Measurements from ENCODE around the gene BBX.
A peak's percentile ranks its signal among the peaks of the same experiment; 100 is the strongest.

The BBX gene

GRCh38 chr3:107598926-107599771, 76.4 kb downstream of the BBX start:
- Mint-ChIP-seq H3K36me3 (peaks cover 15 to 17% of the 10 kb centered on the region in 2 donors), H3K4me1 (peaks cover 21 to 56% of the 10 kb centered on the region in 2 donors), H3K4me3 (peak overlapping the region; percentile 86 to 87), H3K27me3 (no peaks in the 10 kb centered on the region), H3K9me3 (peaks cover 0 to 4% of the 10 kb centered on the region in 2 donors), H3K27ac (peak overlapping the region; percentile 96)
- peak; percentile 95 for ATAC-seq (replicated peaks)
- peak; percentile 42 for DNase-seq

- Mint-ChIP-seq H3K27ac (peak overlapping the region; percentile 96), H3K4me3 (peak overlapping the region; percentile 86 to 87), H3K4me1 (peaks cover 19 to 58% of the 10 kb centered on the region in 2 donors), H3K27me3 (no peaks in the 10 kb centered on the region), H3K9me3 (peaks cover 0 to 4% of the 10 kb centered on the region in 2 donors), H3K36me3 (peaks cover 15 to 17% of the 10 kb centered on the region in 2 donors)
- DNase-seq (no peak), ATAC-seq (replicated peaks) (no peak)
These were observed 77.0 kb downstream of the BBX start for GRCh38 chr3:107599772-107600145.

DNA sequence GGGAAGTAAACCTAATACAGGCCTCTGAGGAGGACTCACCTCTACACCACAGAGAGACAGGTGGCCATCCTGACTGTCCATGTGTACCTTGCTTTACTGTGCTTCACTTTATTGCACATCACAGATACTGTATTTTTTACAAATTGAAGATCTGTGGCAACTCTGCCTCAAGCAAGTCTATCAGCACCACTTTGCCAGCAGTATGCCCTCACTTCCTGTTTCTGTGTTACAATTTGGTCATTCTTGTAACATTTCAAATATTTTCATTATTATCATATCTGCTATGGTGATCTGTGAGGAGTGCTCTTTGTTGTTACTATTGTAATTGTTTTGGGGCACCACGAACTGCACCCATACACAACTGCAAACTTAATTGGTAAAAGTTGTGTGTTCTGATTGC, 78.0 kb downstream of the BBX start:
- no peaks in the 10 kb centered on the region for H3K27me3 Mint-ChIP-seq
- peaks cover 20 to 58% of the 10 kb centered on the region in 2 donors for H3K4me1 Mint-ChIP-seq
- DNase-seq (no peak), ATAC-seq (replicated peaks) (peak in 1 of 2 donors; percentile 25)
- peak overlapping the region in 1 of 2 donors; percentile 17 for H3K4me3 Mint-ChIP-seq
- H3K36me3 Mint-ChIP-seq = peaks cover 15 to 17% of the 10 kb centered on the region in 2 donors
- H3K27ac Mint-ChIP-seq = peak overlapping the region; percentile 80
- peaks cover 0 to 4% of the 10 kb centered on the region in 2 donors for H3K9me3 Mint-ChIP-seq

DNA sequence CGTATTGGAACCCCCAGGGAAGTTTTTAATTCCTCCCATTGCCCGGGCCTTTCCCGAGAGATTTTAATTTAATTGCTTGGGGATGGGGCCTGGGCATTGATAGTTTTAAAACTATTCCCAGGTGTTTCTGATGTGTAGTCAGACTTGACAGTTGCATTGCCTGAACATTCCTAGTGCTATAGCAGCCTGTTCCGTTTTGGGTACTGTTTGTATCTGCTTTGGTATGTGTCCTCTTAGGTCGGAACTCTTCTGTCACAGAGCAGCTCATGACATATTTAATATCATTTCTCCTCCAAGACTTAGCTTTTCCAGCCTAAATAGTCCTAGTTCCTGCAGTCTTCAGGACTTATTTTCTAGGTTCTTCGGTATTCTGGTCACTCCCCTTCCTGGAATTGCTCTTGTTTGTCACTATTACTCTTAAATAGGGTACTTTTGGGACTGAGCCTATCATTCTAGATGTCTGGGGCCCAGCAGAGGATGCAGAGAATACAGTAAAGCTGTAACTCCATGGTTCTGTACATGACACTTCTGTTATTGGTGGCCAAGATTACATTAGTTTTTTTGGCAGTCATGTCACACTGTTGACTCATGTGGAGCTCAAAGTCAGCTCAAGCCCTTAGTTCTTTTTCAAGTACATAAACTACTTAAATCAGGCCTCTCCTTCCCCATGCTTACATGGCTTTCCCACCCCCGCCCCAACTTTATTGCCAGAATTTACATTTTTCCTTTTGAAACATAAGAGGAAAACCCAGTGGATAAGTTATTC, 81.5 kb downstream of the BBX start:
- peaks cover 40 to 42% of the 10 kb centered on the region in 2 donors for H3K36me3 Mint-ChIP-seq
- no peaks in the 10 kb centered on the region for H3K27me3 Mint-ChIP-seq
- H3K9me3 Mint-ChIP-seq = peaks cover 6 to 14% of the 10 kb centered on the region in 2 donors
- DNase-seq = no peak
- ATAC-seq (replicated peaks) = no peak
- H3K27ac Mint-ChIP-seq = peak overlapping the region; percentile 20
- H3K4me3 Mint-ChIP-seq = no peak overlapping the region
- H3K4me1 Mint-ChIP-seq = peaks cover 10 to 48% of the 10 kb centered on the region in 2 donors

DNA sequence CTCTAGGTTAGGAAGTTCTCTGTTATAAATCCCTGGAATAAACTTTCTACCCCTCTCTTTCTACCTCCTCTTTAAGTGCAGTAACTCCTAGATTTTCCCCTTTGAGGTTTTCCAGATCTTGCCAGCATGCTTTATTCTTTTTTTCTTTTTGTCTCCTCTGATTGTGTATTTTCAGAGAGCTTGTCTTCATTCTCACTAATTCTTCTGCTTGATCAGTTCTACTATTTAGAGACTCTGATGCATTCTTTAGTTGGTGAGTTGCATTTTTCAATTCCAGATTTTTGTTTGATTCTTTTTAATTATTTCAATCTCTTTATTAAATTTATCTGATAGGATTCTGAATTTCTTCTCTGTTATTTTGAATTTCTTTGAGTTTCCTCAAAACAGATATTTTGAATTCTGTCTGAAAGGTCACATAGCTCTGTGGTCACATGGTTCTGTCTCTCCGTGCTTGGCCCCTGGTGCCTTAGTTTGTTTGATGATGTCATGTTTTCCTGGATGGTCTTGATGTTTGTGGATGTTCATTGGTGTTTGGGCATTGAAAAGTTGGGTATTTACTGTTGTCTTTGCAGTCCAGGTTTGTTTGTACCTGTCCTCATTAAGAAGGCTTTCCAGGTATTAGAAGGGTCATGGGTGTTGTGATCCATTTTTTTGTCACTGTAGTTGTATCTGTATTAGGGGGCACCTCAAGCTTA, 89.2 kb downstream of the BBX start:
- H3K27ac Mint-ChIP-seq = peak overlapping the region; percentile 37
- no peak for ATAC-seq (replicated peaks)
- no peak for DNase-seq
- no peak overlapping the region for H3K4me3 Mint-ChIP-seq
- peaks cover 48 to 60% of the 10 kb centered on the region in 2 donors for H3K36me3 Mint-ChIP-seq
- peaks cover 17 to 38% of the 10 kb centered on the region in 2 donors for H3K4me1 Mint-ChIP-seq
- H3K27me3 Mint-ChIP-seq = no peaks in the 10 kb centered on the region
- peaks cover 25 to 28% of the 10 kb centered on the region in 2 donors for H3K9me3 Mint-ChIP-seq

- H3K4me1 Mint-ChIP-seq = peaks cover 20 to 40% of the 10 kb centered on the region in 2 donors
- DNase-seq (no peak), ATAC-seq (replicated peaks) (no peak)
- H3K27ac Mint-ChIP-seq = no peak overlapping the region
- no peak overlapping the region for H3K4me3 Mint-ChIP-seq
- H3K36me3 Mint-ChIP-seq = peaks cover 41 to 54% of the 10 kb centered on the region in 2 donors
- H3K9me3 Mint-ChIP-seq = peaks cover 25 to 28% of the 10 kb centered on the region in 2 donors
- H3K27me3 Mint-ChIP-seq = no peaks in the 10 kb centered on the region
These were observed 89.9 kb downstream of the BBX start for GRCh38 chr3:107612664-107613084.

DNA sequence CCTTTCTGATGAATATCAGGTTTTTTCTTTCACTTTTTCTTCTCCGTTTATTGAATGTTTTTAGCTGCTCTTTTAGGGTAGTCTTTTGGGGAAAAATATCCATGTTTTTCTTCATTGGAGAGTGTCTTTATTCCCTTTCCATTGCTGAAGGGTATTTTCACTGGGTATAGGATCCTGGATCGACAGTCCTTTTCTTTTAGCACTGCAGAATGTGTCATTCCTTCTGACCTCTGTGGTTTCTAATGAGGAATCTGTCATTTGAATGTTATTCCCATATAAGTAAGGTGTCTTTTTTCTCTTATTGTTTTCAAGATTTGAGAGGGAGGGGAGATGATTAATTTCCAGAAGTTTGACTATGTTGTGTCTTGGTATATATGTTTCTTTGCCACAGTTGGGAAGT, 96.8 kb downstream of the BBX start:
- Mint-ChIP-seq H3K4me1 (peaks cover 47 to 83% of the 10 kb centered on the region in 2 donors), H3K27ac (no peak overlapping the region), H3K36me3 (peaks cover 4 to 12% of the 10 kb centered on the region in 2 donors), H3K9me3 (no peaks in the 10 kb centered on the region), H3K27me3 (no peaks in the 10 kb centered on the region), H3K4me3 (peak overlapping the region; percentile 3 to 46)
- DNase-seq (no peak), ATAC-seq (replicated peaks) (no peak)

- H3K27ac Mint-ChIP-seq = peak overlapping the region; percentile 84
- peaks cover 42 to 73% of the 10 kb centered on the region in 2 donors for H3K4me1 Mint-ChIP-seq
- DNase-seq (no peak), ATAC-seq (replicated peaks) (no peak)
- peaks cover 4 to 9% of the 10 kb centered on the region in 2 donors for H3K36me3 Mint-ChIP-seq
- H3K27me3 Mint-ChIP-seq = no peaks in the 10 kb centered on the region
- peak overlapping the region in 1 of 2 donors; percentile 56 for H3K4me3 Mint-ChIP-seq
- no peaks in the 10 kb centered on the region for H3K9me3 Mint-ChIP-seq
These were observed 97.8 kb downstream of the BBX start for GRCh38 chr3:107620534-107620933.

DNA sequence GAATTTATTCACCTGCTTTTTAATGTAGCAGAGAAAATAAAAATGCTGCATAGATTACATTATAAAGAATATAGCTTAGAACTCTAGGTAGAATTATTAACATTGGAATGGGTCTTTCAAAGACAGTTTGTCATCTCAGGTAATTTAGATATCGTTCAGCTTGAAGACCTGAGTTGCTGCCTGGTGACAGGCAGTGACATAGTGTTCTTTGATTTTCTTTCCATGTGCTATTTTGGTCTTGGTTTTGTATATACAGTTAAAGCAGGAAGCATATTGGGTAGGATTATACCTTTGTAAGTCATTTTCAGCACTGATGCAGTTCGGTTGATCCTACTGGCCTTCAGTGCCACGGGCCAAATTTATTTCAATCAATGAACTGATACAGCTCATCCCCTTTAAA, 98.7 kb downstream of the BBX start:
- DNase-seq = no peak
- Mint-ChIP-seq H3K4me1 (peaks cover 40 to 71% of the 10 kb centered on the region in 2 donors), H3K4me3 (peak overlapping the region in 1 of 2 donors; percentile 1), H3K36me3 (peaks cover 4 to 9% of the 10 kb centered on the region in 2 donors), H3K27ac (no peak overlapping the region), H3K9me3 (no peaks in the 10 kb centered on the region), H3K27me3 (no peaks in the 10 kb centered on the region)
- no peak for ATAC-seq (replicated peaks)

GRCh38 chr3:107627962-107628542, 105.3 kb downstream of the BBX start:
- no peak for ATAC-seq (replicated peaks)
- H3K27ac Mint-ChIP-seq = no peak overlapping the region

DNA sequence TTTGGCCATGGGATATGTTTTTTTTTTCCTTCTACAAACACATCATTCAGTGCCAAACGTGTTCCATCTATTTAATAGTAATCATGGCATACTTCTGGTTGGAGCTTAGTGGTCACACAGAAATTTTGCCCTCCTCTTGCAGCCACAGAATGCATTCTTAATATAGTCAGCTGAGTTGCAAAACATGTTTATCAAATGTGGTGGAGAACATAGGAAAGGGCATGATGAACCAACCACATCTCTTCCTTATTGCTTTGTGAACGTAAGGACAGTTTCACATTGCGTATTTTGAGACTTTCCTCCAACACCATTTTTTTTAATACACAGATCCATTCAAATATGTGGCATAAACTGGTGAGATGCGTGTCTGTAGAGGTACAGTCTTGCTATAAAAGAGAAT, 106.8 kb downstream of the BBX start:
- Mint-ChIP-seq H3K4me3 (no peak overlapping the region), H3K4me1 (peaks cover 32 to 49% of the 10 kb centered on the region in 2 donors), H3K27ac (no peak overlapping the region), H3K36me3 (peaks cover 0 to 3% of the 10 kb centered on the region in 2 donors), H3K27me3 (no peaks in the 10 kb centered on the region), H3K9me3 (no peaks in the 10 kb centered on the region)
- ATAC-seq (replicated peaks) (no peak), DNase-seq (no peak)

More at GRCh38 chr3:107627962-107628542, 105.3 kb downstream of the BBX start:
- Mint-ChIP-seq H3K9me3 (no peaks in the 10 kb centered on the region), H3K36me3 (peaks cover 0 to 3% of the 10 kb centered on the region in 2 donors), H3K4me1 (peaks cover 26 to 44% of the 10 kb centered on the region in 2 donors), H3K27me3 (no peaks in the 10 kb centered on the region), H3K4me3 (no peak overlapping the region)
- no peak for DNase-seq

DNA sequence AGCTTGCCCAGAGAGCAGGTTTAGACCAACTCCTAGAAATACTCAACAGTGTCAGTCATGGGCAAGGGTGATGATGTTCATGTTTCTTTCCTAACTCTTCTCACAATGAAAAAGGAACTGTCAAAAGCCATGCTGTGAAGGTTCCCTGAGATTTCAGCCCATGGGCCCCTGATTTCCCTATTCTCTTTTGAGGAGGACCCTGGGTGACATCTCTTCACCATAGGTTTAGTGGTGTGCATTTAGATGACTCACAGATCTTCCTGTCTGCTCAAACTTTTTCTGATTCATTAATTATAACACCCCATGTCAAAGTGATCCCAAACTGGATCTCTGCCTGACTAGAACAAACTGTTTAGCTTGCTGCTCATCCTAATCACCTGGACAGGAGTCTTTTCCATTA, 108.0 kb downstream of the BBX start:
- Mint-ChIP-seq H3K36me3 (peaks cover 0 to 3% of the 10 kb centered on the region in 2 donors), H3K27me3 (no peaks in the 10 kb centered on the region), H3K27ac (no peak overlapping the region), H3K4me1 (peaks cover 32 to 49% of the 10 kb centered on the region in 2 donors), H3K4me3 (no peak overlapping the region), H3K9me3 (no peaks in the 10 kb centered on the region)
- no peak for DNase-seq
- peak in 1 of 2 donors; percentile 33 for ATAC-seq (replicated peaks)

- Mint-ChIP-seq H3K27me3 (no peaks in the 10 kb centered on the region), H3K9me3 (no peaks in the 10 kb centered on the region), H3K4me1 (peaks cover 26 to 35% of the 10 kb centered on the region in 2 donors), H3K27ac (no peak overlapping the region), H3K36me3 (peaks cover 0 to 3% of the 10 kb centered on the region in 2 donors), H3K4me3 (no peak overlapping the region)
- DNase-seq (no peak), ATAC-seq (replicated peaks) (no peak)
These were observed 109.8 kb downstream of the BBX start for GRCh38 chr3:107632576-107632975.

Data from stimulated activated naive B cell treated with anti-CD40 and anti-IgM and Interleukin-4, amounts not matched to agents 10 μg/mL and 1 μg/mL and 100 μg/mL, for 72 hours (primary cell).